K562 (cell line): ENCODE results near the gene POLDIP3. TPM values are rescaled to one million over a fixed set of nuclear protein-coding genes. Genes with fewer than 3 reads are reported as not detected.

ENCODE experiments used
- ATAC-seq: fragments of 200-7000 bp; cut with Tn5 transposase; 3 replicates; pipeline ENCODE4 v1.9.1; 2020; ENCODE audit warnings: moderate library complexity
- BruUV-seq: library from RNA; stranded (reverse); fragments of 400-500 nt; replicated peaks from 2 replicates; lab custom pipeline; 2021; lab: Mats Ljungman, UMichigan
- CTCF ChIA-PET: fragments of 300-600 bp; formaldehyde crosslinking; extraction: SDS; loops from one replicate; lab custom pipeline; 2021; ENCODE audit warnings: low intra/inter-chr PET ratio; lab: Yijun Ruan, JAX
- POLR2A ChIA-PET: fragments of 300-600, 350-650 bp; sonication (Branson Sonifier 250); formaldehyde crosslinking; extraction: SDS; loops from one replicate; lab custom pipeline; 2021; ENCODE audit warnings: antibody characterized with exemption, inconsistent platforms; lab: Yijun Ruan, JAX
- DNase-seq, 4 experiments: peaks; one replicate each; pipeline versions ENCODE4 v3.0.0 to v3.0.0-alpha.2; 2011 to 2018; ENCODE audit warnings: low spot score in 3 of 4, mixed read lengths in 3 of 4; ENCODE audit errors: extremely low read depth in 1 of 4
- FAIRE-seq: peaks from 2 replicates; lab custom pipeline; 2011; peaks lifted over from hg19 to GRCh38; lab: Jason Lieb, UNC
- H2AFZ ChIP-seq: 2 replicates; pipeline ENCODE4 v1.6.0; 2011; ENCODE audit warnings: low read depth, low read length, control low read depth, inconsistent platforms
- H3K27ac ChIP-seq: fragments of 200-600 bp; 3 replicates; pipeline ENCODE4 v1.8.0; 2011; ENCODE audit warnings: low read depth, mild to moderate bottlenecking, control low read depth, inconsistent platforms, low read length, moderate library complexity, mixed read lengths; ENCODE audit errors: extremely low read depth
- H3K27me3 ChIP-seq, 2 experiments: fragments of 300-600 bp in 1 of 2; 2 replicates in 1 of 2; 3 replicates in 1 of 2; pipeline versions ENCODE4 v1.6.0 to v1.8.0; 2011; ENCODE audit warnings: inconsistent platforms in 2 of 2, low read length in 2 of 2, mild to moderate bottlenecking in 1 of 2, mixed read lengths in 1 of 2, moderate library complexity in 1 of 2; ENCODE audit not compliant: control insufficient read depth in 2 of 2, insufficient read depth in 2 of 2
- H3K36me3 ChIP-seq: fragments of 300-600 bp; 3 replicates; pipeline ENCODE4 v1.8.0; 2011; ENCODE audit warnings: mild to moderate bottlenecking, low read length, inconsistent platforms; ENCODE audit not compliant: control insufficient read depth, insufficient read depth
- H3K4me1 ChIP-seq, 2 experiments: fragments of 200-600 bp in 1 of 2; replicated peaks in 1 of 2; 2 replicates in 1 of 2; 3 replicates in 1 of 2; pipeline versions ENCODE4 v1.5.1 to v1.8.0; 2011; ENCODE audit warnings: inconsistent platforms in 2 of 2, low read length in 2 of 2, mild to moderate bottlenecking in 1 of 2, mixed read lengths in 1 of 2, moderate library complexity in 1 of 2; ENCODE audit not compliant: control insufficient read depth in 2 of 2, insufficient read depth in 2 of 2
- H3K4me2 ChIP-seq: 2 replicates; pipeline ENCODE4 v1.6.1; 2011; ENCODE audit warnings: low read length, control low read depth, inconsistent platforms, mixed read lengths; ENCODE audit not compliant: insufficient read depth
- H3K4me3 ChIP-seq: fragments of 200-600 bp; sonication (generic), shearing (Covaris generic); 2 replicates; pipeline ENCODE4 v1.5.1; 2016; ENCODE audit warnings: control low read depth, inconsistent platforms
- H3K79me2 ChIP-seq: fragments of 200-600 bp; 3 replicates; pipeline ENCODE4 v1.8.0; 2011; ENCODE audit warnings: low read length, inconsistent platforms; ENCODE audit not compliant: control insufficient read depth, insufficient read depth
- H3K9ac ChIP-seq, 2 experiments: 2 replicates each; pipeline versions ENCODE4 v1.6.0 to v1.6.1; 2011; ENCODE audit warnings: low read depth in 2 of 2, low read length in 2 of 2, control low read depth in 1 of 2, inconsistent platforms in 1 of 2, mild to moderate bottlenecking in 1 of 2, mixed read lengths in 1 of 2; ENCODE audit not compliant: insufficient read depth in 1 of 2
- H3K9me1 ChIP-seq: one replicate; pipeline ENCODE4 v1.6.0; 2011; ENCODE audit warnings: inconsistent platforms, mild to moderate bottlenecking, low read length, moderate library complexity; ENCODE audit not compliant: control insufficient read depth, insufficient read depth
- H3K9me3 ChIP-seq: replicated peaks from 2 replicates; pipeline ENCODE4 v1.5.1; 2011; ENCODE audit warnings: low read depth, low read length, inconsistent platforms; ENCODE audit not compliant: control insufficient read depth, insufficient read depth
- H4K20me1 ChIP-seq: replicated peaks from 2 replicates; pipeline ENCODE4 v1.6.1; 2011; ENCODE audit warnings: low read length, inconsistent platforms, mixed read lengths; ENCODE audit not compliant: control insufficient read depth, insufficient read depth
- CBX2 ChIP-seq: fragments of 200-600 bp; sonication (generic); IDR thresholded peaks from one replicate; pipeline ENCODE4 v1.6.1; 2012; ENCODE audit warnings: mild to moderate bottlenecking, low read length, inconsistent platforms; ENCODE audit not compliant: insufficient read depth, poor library complexity, severe bottlenecking
- HINFP ChIP-seq: fragments of 450-650 bp; conservative IDR thresholded peaks from 2 replicates; pipeline ENCODE4 v1.6.1; 2016; ENCODE audit warnings: missing genetic modification characterization, low read depth, mild to moderate bottlenecking, control low read depth, missing compliant biosample characterization
- JUNB ChIP-seq: fragments of 450-650 bp; formaldehyde crosslinking; conservative IDR thresholded peaks from 2 replicates; pipeline ENCODE4 v1.4.0; 2020; ENCODE audit warnings: mild to moderate bottlenecking
- MCM3 ChIP-seq: fragments of 450-650 bp; IDR thresholded peaks from 2 replicates; pipeline ENCODE4 v1.6.1; 2016
- SRSF3 ChIP-seq: fragments of 200-400 bp; formaldehyde crosslinking; IDR thresholded peaks from 2 replicates; pipeline ENCODE4 v1.6.1; 2016; ENCODE audit warnings: mild to moderate bottlenecking, low read length, moderate library complexity; ENCODE audit not compliant: insufficient read depth
- TEAD2 ChIP-seq: fragments of 450-650 bp; IDR thresholded peaks from 2 replicates; pipeline ENCODE4 v1.6.1; 2016; ENCODE audit warnings: missing genetic modification characterization, control low read depth, missing compliant biosample characterization
- ZFX ChIP-seq: sonication (generic); formaldehyde crosslinking; IDR thresholded peaks from 2 replicates; pipeline ENCODE4 v1.8.0; 2022; ENCODE audit warnings: mild to moderate bottlenecking, missing genetic modification reagents, moderate library complexity
- ZNF217 ChIP-seq: sonication (generic); formaldehyde crosslinking; IDR thresholded peaks from 2 replicates; pipeline ENCODE4 v1.8.0; 2022; ENCODE audit warnings: mild to moderate bottlenecking, missing genetic modification reagents
- ZNF408 ChIP-seq: fragments of 250-450 bp; sonication (Bioruptor Pico); IDR thresholded peaks from 2 replicates; pipeline ENCODE4 v1.4.0; 2020; ENCODE audit warnings: low read depth, mild to moderate bottlenecking, moderate library complexity
- WGBS: fragments of 100-300 bp; shearing (Covaris generic); methylation state at CpG from one replicate; pipeline ENCODE4 v1.1.6; 2016; ENCODE audit warnings: low coverage, mixed read lengths; ENCODE audit not compliant: insufficient coverage; ENCODE audit errors: missing lambda C conversion rate; 5-methylcytosine and 5-hydroxymethylcytosine counted together
- in situ Hi-C: fragments of 300-500 bp; cut with MboI; formaldehyde crosslinking; loops from 4 replicates; pipeline ENCODE4 v1.15.0; 2018; ENCODE audit warnings: inconsistent platforms, mixed read lengths
- intact Hi-C: fragments of 100-400 bp; cut with micrococcal nuclease; formaldehyde crosslinking; loops from 2 replicates; pipeline ENCODE4 v1.14.2; 2022
- polyA plus RNA-seq, 8 experiments: library from polyadenylated mRNA; depleted of rRNA in 4 of 8; stranded (reverse) in 5 of 8; unstranded in 3 of 8; fragments of >200 nt; fragmentation: Nextera tagmentation in 2 of 8; fragmentation: Illumina TruSeq in 1 of 8; extraction: Ambion mirVana in 2 of 8; extraction: Trizol in 1 of 8; gene quantifications; 2 replicates each; pipeline versions ENCODE4 v1.2.1 to v1.2.3, GENCODE V29; 2011 to 2014; ENCODE audit warnings: inconsistent platforms in 1 of 8, missing spikeins in 1 of 8
- total RNA-seq, 7 experiments: library from RNA; depleted of rRNA in 6 of 7; stranded (reverse); fragments of >200 nt in 6 of 7; fragmentation: Illumina TruSeq in 2 of 7; extraction: Trizol in 2 of 7; gene quantifications; 2 replicates each; pipeline versions ENCODE4 v1.2.1 to v1.2.3, GENCODE V29; 2011 to 2021; ENCODE audit warnings: low replicate concordance in 1 of 7
- TF ChIP-seq, protein P1 (sequence below), 2 experiments: fragments of 450-650 bp in 1 of 2; sonication (generic) in 1 of 2; formaldehyde crosslinking in 1 of 2; IDR thresholded peaks; 2 replicates each; pipeline versions ENCODE4 v1.7.1 to v1.9.0; 2016 to 2022; ENCODE audit warnings: inconsistent platforms in 1 of 2, mild to moderate bottlenecking in 1 of 2, missing genetic modification reagents in 1 of 2

Gene POLDIP3
- total and polyA plus RNA-seq, 9 of the 15 experiments (the other 6 are each of a cell fraction or from before 2014, with no cell fraction given) = 14.3 to 53.0 (median 26.3) TPM

- H3K4me2 ChIP-seq = no peak overlapping the region
- H3K9me1 ChIP-seq = no peaks in the 10 kb centered on the region
- ChIA-PET POLR2A (no interaction called here), CTCF (no interaction called here)
- in situ Hi-C loops = no loop called here
- BruUV-seq = no TSS peak
- WGBS = 92% methylated on average over 2 of the region's 2 CpGs
- H3K79me2 ChIP-seq = peaks cover 47% of the 10 kb centered on the region
- H3K4me1 ChIP-seq = no peaks in the 10 kb centered on the region
- H3K27me3 ChIP-seq = no peaks in the 10 kb centered on the region
- ATAC-seq (no peak), FAIRE-seq (no peak), DNase-seq (no peak)
- intact Hi-C loops = no loop called here
- H3K27ac ChIP-seq = no peak overlapping the region
- H3K4me3 ChIP-seq = no peak overlapping the region
- H3K9me3 ChIP-seq = no peaks in the 10 kb centered on the region
- peaks cover 66% of the 10 kb centered on the region; the same call in 2 of the 3 replicates for H3K36me3 ChIP-seq
- H4K20me1 ChIP-seq = no peaks in the 10 kb centered on the region
- H3K9ac ChIP-seq = no peak overlapping the region
- no peak overlapping the region for H2AFZ ChIP-seq
- TF ChIP-seq CBX2 (no peak), TEAD2 (tag) (no peak), ZFX (CRISPR knock-in tag) (no peak), HINFP (tag) (no peak), ZNF408 (no peak), SRSF3 (no peak), MCM3 (no peak), ZNF217 (CRISPR knock-in tag) (no peak), JUNB (no peak)
- TF ChIP-seq, protein P1, sequence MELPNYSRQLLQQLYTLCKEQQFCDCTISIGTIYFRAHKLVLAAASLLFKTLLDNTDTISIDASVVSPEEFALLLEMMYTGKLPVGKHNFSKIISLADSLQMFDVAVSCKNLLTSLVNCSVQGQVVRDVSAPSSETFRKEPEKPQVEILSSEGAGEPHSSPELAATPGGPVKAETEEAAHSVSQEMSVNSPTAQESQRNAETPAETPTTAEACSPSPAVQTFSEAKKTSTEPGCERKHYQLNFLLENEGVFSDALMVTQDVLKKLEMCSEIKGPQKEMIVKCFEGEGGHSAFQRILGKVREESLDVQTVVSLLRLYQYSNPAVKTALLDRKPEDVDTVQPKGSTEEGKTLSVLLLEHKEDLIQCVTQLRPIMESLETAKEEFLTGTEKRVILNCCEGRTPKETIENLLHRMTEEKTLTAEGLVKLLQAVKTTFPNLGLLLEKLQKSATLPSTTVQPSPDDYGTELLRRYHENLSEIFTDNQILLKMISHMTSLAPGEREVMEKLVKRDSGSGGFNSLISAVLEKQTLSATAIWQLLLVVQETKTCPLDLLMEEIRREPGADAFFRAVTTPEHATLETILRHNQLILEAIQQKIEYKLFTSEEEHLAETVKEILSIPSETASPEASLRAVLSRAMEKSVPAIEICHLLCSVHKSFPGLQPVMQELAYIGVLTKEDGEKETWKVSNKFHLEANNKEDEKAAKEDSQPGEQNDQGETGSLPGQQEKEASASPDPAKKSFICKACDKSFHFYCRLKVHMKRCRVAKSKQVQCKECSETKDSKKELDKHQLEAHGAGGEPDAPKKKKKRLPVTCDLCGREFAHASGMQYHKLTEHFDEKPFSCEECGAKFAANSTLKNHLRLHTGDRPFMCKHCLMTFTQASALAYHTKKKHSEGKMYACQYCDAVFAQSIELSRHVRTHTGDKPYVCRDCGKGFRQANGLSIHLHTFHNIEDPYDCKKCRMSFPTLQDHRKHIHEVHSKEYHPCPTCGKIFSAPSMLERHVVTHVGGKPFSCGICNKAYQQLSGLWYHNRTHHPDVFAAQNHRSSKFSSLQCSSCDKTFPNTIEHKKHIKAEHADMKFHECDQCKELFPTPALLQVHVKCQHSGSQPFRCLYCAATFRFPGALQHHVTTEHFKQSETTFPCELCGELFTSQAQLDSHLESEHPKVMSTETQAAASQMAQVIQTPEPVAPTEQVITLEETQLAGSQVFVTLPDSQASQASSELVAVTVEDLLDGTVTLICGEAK (IDR thresholded peaks at IDR 0.05) = no peak
- TF ChIP-seq, protein P1 (CRISPR knock-in tag; IDR thresholded peaks at IDR 0.05) = no peak
Observed at GRCh38 chr22:42602470-42602869, 12.2 kb downstream of the POLDIP3 start.
